GM19467 (cell line): ENCODE results near the gene C6orf47.
A peak's percentile ranks its signal among the peaks of the same experiment; 100 is the strongest.

Source experiments
- ATAC-seq: cut with Tn5 transposase; IDR thresholded peaks from one replicate; pipeline ENCODE4 v1.9.1; 2021; ENCODE audit warnings: mild to moderate bottlenecking, moderate library complexity; ENCODE audit not compliant: unreplicated experiment

The C6orf47 gene

GRCh38 chr6:31661262-31662123, 915 bp upstream of the C6orf47 start:
- ATAC-seq: no peak

DNA sequence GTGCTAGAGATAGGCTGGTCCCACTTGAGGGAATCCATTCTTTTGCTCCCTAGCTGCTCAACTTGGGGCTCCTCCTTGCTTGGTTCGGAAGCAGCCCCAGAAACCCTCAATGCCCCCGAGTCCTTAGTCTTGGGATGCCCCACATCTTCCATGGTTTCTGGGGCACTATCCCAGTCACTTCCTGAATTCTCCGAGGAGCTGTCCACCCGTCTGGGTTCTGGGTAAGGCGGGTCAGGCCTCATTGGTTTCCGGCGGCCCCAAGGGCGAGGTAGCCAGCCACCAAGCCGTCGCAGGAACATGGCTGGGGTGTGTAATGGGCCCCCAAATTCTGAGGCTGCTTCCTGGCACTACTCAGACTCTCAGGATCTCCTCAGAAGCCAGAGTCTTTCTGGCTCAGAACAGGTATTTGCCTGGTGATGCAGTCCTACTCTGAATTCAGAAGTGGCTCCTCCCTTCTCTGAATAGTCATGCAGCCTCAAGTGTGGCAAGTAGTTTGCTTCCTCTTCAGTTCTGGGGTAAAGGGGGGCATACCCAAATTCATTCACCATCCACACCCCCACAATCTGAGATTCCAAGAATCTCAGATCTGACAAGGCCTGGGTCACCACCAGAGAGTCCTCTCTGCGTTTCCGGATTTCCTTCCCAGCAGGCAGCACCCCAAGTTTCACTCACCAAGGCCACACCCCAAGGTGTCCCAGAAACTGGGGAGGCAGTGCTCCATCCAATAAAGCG, 763 bp downstream of the C6orf47 start:
- no peak for ATAC-seq

GRCh38 chr6:31658983-31659648, 1.5 kb downstream of the C6orf47 start:
- no peak for ATAC-seq

DNA sequence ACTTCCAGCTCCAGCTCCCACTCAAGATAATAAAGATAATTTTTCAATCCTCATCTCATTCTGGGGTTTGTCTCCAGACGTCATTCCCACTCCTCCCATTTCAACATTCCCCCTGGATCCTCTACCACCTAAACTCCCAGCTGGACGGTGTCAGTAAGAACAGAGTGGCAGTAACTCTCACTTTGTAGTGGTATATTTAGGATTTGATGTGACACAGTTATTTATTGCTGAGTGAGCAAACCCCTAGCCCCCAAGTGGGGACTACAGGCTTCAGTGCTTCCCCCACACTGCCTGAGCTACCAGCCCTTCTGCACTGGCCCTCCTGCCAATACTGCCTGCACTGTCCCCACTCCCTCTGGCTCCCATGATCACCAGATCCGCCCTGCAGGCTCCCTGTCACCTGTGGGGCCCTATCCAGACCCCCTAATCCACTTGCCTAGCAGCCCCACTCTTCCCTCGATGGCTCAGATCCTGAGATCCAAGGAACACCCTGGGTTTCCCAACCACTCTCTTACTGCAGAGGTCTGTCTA, 2.4 kb downstream of the C6orf47 start:
- ATAC-seq: no peak

GRCh38 chr6:31657406-31658157, 3.0 kb downstream of the C6orf47 start:
- ATAC-seq: no peak

DNA sequence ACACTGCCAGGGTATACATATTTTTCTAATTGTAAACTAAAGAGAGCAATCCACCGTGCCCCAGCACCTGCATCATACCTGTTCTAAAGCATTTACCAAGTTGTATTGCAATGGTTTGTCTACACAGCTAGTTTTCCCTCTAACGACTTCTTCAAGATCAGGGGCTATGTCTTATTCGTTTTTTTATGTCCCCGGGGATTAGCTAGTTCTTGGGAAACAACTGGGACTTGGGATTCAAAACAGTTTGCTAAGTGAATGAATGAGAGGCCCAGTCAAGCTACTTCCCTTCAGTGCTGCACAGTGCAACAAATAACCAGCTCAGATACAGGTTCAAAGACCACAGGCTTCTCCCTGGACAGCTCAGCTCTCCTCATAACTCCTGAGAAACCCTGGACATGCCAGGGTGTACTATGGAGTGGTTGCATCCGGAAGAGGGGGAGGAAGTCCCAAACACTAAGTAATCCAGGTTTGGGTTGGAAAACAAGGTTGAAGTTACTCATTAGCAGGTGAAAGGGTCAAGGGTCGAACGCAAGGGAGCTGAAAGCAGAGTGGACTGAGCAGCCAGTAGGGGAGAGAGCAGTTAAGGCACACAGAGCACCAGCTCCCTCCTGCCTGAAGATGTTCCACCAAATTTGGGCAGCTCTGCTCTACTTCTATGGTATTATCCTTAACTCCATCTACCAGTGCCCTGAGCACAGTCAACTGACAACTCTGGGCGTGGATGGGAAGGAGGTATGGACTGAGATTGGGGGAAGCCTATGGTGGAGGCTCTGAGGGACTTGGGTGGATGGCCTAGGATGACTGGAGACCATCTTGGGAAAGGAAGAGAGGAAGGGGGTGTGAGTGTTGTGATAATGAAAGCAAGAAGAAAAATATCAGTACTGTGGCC, 5.0 kb downstream of the C6orf47 start, which contains the start of gene APOM:
APOM (plus strand) TSS at position 546 of the 889 bp plus-strand sequence; CDS start at position 619, 73 bp downstream.
- no peak for ATAC-seq

DNA sequence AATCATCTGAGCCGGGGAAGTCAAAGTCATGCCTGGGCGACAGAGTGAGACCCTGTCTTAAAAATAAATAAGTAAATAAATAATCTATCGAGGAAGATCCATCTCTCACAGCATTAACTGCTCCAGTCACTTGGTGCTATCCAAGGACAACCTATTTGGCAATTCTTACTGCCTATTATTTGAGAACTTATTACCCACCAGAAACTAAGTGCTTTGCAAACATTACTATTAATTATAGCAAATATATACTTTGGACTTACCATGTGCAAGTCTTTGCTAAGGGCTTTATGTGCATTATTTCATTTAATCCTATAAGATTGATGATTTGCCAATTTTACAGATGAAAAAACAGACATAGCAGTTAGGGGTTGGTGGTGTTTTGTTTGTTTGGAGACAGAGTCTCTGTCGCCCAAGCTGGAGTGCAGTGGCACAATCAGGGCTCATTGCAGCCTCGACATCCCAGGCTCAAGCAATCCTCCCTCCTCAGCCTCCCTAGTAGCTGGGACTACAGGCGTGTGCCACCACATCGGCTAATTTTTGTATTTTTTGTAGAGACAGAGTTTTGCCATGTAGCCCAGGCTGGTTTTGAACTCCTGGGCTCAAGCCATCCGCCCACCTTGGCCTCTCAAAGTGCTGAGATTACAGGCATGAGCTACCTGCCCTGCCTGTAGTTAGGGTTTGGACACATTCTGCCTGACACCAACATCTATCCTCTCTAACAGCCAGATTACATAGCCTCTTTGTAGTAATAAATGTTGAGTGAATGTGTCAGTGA, 5.8 kb downstream of the C6orf47 start:
- ATAC-seq: no peak

DNA sequence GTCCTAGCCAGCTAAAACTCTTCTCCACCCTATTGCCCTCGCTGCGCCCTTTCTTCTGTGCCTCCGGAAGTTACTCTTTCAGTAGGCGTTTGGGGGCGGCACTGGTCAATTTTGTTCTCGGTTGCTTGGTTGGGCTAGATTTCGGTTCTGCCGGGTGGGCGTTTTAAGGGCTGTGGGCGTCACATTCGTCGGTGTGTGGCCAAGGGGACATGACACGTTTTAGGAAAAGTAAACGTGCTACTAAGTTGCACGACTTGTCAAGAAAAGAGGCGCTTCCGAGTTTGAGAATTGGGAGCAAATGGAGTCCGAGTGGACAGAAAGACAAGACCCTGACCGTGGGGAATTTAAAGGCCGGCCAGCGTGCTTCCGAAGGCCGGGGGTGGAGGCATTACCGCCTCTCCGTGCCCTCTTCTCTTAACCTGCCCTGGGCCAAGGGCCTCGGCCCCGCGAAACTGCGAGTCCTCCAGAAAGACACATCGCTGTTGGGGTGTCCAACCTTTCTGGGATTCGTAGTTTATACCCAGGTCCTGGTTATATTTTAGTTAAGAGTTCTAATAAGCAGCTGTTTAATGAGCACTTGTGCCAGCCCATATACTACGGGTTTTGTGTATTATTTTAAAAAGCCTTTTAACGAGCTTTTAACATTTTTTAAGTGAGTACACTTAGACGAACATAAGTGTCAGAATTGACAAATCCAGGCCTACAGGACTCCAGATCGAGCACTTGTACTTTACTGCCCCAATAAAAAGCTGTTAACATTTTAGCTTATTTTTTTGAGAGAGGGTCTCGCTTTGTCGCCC, 7.5 kb downstream of the C6orf47 start:
- peak; percentile 49 for ATAC-seq

GRCh38 chr6:31651602-31652191, 8.9 kb downstream of the C6orf47 start:
- ATAC-seq: peak; percentile 16

DNA sequence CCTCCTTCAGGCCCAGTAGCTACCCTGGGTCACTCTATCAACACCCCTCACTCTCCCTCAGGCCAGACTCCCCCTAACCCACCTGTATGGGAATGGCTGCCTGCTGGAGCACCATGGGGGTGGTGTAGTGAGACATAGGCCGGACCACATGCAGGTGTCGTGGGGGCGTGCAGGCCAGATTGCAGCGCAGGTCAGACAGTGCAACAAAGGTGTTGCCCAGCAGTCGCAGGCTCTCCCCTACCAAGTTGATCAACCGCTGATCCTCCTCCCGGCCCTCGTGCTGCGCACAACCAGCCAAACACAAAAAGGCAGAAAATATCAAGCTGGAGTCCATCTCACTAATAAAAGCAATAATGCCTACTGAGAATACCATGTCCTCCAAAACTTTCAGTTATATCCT, 15.3 kb downstream of the C6orf47 start:
- no peak for ATAC-seq

DNA sequence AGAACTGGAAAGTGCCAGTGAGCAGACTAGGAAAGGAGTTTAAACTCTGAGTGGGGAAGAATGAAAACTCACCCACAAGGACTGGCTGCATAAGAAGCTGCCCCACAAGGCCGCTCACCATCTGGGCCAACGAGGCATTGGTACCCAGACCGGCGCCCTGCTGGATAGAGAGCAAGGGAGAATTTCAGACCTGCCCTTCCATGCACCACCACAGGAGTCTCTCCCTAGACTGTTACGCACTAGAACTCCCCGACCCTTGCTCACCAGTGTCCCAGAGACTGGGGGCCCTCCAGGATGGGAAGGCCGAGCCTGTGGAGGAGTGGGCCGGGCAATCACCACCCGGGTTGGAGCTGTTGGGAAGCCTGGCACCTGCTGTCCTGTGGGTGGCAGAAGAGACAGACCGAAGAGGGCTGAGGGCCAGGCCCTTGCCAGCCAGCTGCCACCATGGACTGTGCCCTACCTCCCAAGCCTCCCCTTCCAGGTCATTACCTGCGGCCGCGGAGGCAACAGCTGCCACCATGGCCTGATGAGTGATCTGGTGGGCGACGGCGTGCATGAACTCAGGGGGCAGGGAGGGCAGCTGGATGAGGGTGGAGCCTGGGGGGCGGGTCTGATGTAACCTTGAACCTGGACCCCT, 16.6 kb downstream of the C6orf47 start:
- no peak for ATAC-seq

GRCh38 chr6:31642798-31643570, 17.6 kb downstream of the C6orf47 start:
- ATAC-seq: no peak

- no peak for ATAC-seq
These were observed 19.2 kb downstream of the C6orf47 start for GRCh38 chr6:31641370-31641769.

DNA sequence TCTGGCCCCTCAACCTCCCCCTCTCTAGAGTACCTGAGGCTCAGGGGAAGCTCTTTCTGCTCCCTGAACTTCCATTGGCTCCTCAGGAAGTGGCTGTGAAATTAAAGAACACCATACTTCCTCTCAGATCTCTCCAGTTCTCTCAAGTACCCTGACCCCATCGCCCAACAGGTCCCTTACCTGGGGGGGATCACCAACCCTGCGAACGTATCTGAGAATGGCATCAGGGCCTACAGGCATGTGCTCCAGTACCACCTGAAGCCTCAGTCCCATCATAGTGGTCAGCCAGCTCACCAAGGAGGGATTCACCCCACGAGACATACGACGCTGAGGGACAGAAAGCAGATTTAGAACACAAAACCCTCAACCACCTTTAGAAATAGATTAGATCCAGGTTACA, 20.0 kb downstream of the C6orf47 start:
- ATAC-seq: no peak

DNA sequence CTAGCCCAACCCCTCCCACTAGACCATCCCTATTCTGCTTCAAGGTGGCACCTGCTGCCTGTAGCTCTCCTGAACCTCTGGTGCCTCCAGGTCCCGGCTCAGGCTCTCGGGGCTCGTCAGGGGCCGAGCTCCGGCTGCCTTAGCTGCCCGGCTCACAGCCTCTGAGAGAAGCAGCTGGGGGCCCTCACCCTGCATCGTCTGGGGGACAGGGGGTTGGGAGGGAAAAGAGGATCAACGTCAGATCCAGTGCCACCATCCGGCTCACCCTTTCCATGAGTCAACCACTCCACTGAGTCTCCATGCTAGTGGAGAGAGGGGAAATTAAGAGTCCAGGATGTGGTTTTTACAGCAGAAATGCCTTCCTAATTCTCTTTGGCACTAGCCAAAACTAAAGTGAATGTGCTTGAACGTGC, 21.1 kb downstream of the C6orf47 start:
- ATAC-seq: no peak

- no peak for ATAC-seq
These were observed 21.5 kb downstream of the C6orf47 start for GRCh38 chr6:31639043-31639442.
